RWPE2 (cell line): ENCODE measurements around the gene HOXA13.

Source experiments
- ATAC-seq: fragments of 200-7000 bp; cut with Tn5 transposase; 3 replicates; pipeline ENCODE4 v1.9.1; 2021; ENCODE audit warnings: low read depth
- DNase-seq: peaks from one replicate; pipeline ENCODE4 v3.0.0-alpha.2; 2020; ENCODE audit warnings: low spot score
- H3K27ac ChIP-seq: fragments of 450-650 bp; 2 replicates; pipeline ENCODE4 v1.5.1; 2017; ENCODE audit warnings: mild to moderate bottlenecking; ENCODE audit not compliant: poor library complexity, severe bottlenecking
- H3K27me3 ChIP-seq: fragments of 250-450 bp; sonication (Bioruptor Pico); 2 replicates; pipeline ENCODE4 v1.5.1; 2021; ENCODE audit warnings: mild to moderate bottlenecking, moderate library complexity; ENCODE audit not compliant: insufficient read depth, poor library complexity, severe bottlenecking
- H3K36me3 ChIP-seq: fragments of 250-450 bp; sonication (Bioruptor Pico); 2 replicates; pipeline ENCODE4 v1.5.1; 2020; ENCODE audit warnings: low read depth, mild to moderate bottlenecking, moderate library complexity
- H3K4me1 ChIP-seq: fragments of 250-450 bp; sonication (Bioruptor Pico); 2 replicates; pipeline ENCODE4 v1.5.1; 2021; ENCODE audit warnings: mild to moderate bottlenecking, moderate library complexity; ENCODE audit not compliant: insufficient read depth, poor library complexity, severe bottlenecking
- H3K4me3 ChIP-seq: fragments of 250-450 bp; sonication (Bioruptor Pico); 2 replicates; pipeline ENCODE4 v1.5.1; 2021; ENCODE audit warnings: mild to moderate bottlenecking, moderate library complexity; ENCODE audit not compliant: severe bottlenecking
- H3K9me3 ChIP-seq: fragments of 250-450 bp; sonication (Bioruptor Pico); 2 replicates; pipeline ENCODE4 v1.5.1; 2021; ENCODE audit warnings: mild to moderate bottlenecking, moderate library complexity; ENCODE audit not compliant: severe bottlenecking
- CTCF ChIP-seq: fragments of 450-650 bp; IDR thresholded peaks from one replicate; pipeline ENCODE4 v1.5.1; 2017; ENCODE audit warnings: mild to moderate bottlenecking, moderate library complexity; ENCODE audit not compliant: poor library complexity, severe bottlenecking

HOXA13 gene

GRCh38 chr7:27235387-27236311, 35.8 kb upstream of the HOXA13 start:
- Histone ChIP-seq H3K9me3 (no peaks in the 10 kb centered on the region), H3K27me3 (peaks cover 8% of the 10 kb centered on the region), H3K4me3 (peak overlapping the region; percentile 35), H3K27ac (no peak overlapping the region), H3K36me3 (no peaks in the 10 kb centered on the region), H3K4me1 (no peaks in the 10 kb centered on the region)
- TF ChIP-seq CTCF = peak; percentile 76
- ATAC-seq (peak; percentile 74), DNase-seq (no peak)

- Histone ChIP-seq H3K4me1 (no peaks in the 10 kb centered on the region), H3K27ac (no peak overlapping the region), H3K4me3 (no peak overlapping the region), H3K36me3 (no peaks in the 10 kb centered on the region), H3K27me3 (no peaks in the 10 kb centered on the region), H3K9me3 (no peaks in the 10 kb centered on the region)
- TF ChIP-seq CTCF = no peak
- DNase-seq = no peak
- no peak for ATAC-seq
Measured at GRCh38 chr7:27229448-27229847, 29.6 kb upstream of the HOXA13 start.

- Histone ChIP-seq H3K27ac (no peak overlapping the region), H3K9me3 (no peaks in the 10 kb centered on the region), H3K36me3 (no peaks in the 10 kb centered on the region), H3K4me1 (no peaks in the 10 kb centered on the region), H3K4me3 (no peak overlapping the region), H3K27me3 (no peaks in the 10 kb centered on the region)
- DNase-seq (no peak), ATAC-seq (no peak)
- no peak for TF ChIP-seq CTCF
Measured at GRCh38 chr7:27224983-27225934, 25.4 kb upstream of the HOXA13 start.

DNA sequence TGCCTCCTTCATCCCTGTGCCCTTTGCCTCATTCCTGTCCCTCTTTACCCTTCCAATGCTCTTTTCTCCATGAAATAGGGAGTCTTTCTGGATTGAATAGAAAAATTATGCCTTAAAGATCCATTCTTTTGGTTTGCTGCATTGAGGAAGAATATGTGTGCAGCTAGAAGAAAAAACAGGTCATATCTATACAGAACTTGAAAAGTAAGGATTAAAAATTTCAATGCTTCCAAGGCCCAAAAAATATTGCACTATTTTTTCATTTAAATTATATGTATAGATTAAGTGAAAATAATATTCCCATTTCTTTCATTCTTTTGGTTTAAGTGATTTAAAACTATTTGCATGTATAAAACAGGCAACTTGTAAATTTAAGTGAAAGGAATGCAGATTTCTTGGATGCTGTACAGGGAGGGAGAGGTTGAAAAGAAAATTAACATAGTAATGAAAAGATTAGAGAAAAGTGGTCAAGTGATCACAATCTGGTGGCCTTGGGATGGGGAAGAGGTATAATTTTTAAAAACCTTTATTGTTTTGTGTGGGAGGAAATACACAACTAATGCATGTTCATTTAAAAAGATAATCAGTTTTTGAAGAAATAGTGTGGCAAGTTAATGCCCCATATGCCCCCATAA, 24.2 kb upstream of the HOXA13 start:
- no peak for TF ChIP-seq CTCF
- Histone ChIP-seq H3K4me3 (no peak overlapping the region), H3K36me3 (no peaks in the 10 kb centered on the region), H3K4me1 (no peaks in the 10 kb centered on the region), H3K27me3 (no peaks in the 10 kb centered on the region), H3K9me3 (no peaks in the 10 kb centered on the region), H3K27ac (no peak overlapping the region)
- DNase-seq (no peak), ATAC-seq (no peak)
